ENCODE results near the gene ZC3H8.
A peak's percentile ranks its signal among the peaks of the same experiment; 100 is the strongest.
"Not testable (repeated sequence)": the region's sequence is repeated elsewhere in the genome, so short reads cannot be mapped to it uniquely, and the experiment has no call there.

Gene ZC3H8

DNA sequence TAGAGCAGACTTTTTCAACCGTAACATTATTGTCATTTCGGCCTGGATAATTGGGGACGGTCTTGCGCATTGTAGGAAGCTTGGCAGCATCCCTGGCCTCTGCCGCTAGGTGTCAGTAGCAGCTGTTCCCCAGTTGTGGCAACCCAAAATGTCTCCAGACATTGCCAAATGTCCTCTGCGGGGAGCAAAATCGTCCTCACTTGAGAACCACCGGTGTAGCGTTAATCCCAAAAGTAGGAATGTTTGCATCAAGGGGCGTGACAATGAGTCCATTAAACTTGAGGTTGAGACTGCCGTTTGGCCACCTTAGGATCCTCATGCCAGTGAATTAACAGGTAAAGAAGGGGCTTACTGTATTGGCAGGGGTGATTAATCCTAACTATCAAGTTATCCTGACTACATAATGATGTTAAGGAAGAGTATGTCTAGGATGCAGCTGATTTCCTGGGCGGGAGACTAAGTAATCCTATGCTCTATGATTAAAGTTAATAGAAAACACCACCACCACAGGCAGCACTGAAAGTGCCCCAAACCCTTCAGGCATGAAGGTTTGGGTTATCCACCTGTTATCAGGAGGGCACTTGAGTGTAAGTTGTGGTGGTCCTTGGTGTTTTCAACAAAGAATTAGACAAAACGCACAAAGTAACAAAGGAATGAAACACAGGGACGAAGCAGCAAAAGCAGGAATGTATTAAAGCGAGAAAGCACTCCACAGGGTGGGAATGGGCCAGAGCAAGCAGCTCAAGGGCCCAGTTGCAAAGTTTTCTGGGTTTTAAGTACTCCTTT is 4.9 kb upstream of the ZC3H8 start:
- peak; percentile 76 for DNase-seq (ENCODE audit: low read depth)

DNA sequence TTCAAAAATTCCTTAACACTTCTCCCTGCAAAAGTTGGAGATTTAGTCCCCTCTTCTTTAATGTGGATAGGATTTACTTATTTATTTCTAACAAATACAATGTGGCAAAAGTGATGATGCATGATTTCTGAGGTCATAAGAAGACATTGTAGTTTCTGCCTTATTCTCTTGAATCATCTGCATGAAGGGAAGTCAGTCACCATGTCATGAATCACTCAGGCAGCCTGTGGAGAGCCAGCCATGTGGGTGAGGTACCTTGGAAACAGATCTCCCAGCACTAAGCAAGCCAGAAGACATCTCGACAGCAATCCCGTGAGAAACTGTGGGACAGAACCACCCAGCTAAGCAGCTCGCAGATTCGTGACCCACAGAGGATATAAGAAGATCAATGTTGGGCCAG is 2.7 kb upstream of the ZC3H8 start:
- no peak for DNase-seq (ENCODE audit: low read depth)

DNA sequence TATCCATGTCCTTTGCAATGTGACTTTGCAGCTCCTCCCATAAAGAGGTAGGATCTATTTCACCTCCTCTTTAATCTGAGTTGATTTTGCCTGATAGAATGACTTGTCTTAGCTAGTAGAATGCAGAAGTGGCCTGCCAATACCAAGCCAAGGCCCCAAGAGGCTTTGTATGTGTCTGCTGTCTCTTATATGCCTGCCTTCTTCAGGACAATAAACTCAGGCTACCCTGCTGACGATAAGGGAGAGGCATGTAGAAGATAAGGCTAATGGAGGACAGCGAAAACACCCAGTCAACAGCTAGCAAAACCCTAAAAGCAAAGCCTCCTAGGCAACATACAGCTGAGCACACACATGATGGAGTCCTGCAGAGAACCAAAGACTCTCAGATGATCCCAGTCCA is 1.8 kb upstream of the ZC3H8 start:
- DNase-seq (ENCODE audit: low read depth), result no peak

DNA sequence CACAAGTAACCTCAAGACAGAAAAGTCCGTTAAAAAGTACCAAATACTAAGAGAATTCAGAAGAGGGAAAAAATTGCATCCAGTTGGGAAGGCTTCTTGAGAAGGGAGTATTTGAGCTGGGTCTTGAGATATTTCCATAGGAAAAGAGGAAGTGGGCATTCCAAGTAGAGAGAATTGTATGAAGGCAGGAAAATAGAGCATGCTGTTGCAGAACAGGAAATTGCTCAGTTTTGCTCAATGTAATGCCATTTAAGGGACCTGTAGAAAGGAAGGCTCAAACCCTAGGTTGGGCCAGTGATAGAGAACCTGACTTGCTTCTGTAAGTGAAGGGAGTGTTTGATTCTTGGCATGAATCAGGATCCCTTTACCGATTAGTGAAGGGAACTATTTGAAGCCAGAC is 1.0 kb upstream of the ZC3H8 start:
- DNase-seq (ENCODE audit: low read depth), result no peak

GRCh38 chr2:112253261-112253815 is 1.5 kb downstream of the ZC3H8 start:
- DNase-seq (ENCODE audit: low read depth), result no peak

DNA sequence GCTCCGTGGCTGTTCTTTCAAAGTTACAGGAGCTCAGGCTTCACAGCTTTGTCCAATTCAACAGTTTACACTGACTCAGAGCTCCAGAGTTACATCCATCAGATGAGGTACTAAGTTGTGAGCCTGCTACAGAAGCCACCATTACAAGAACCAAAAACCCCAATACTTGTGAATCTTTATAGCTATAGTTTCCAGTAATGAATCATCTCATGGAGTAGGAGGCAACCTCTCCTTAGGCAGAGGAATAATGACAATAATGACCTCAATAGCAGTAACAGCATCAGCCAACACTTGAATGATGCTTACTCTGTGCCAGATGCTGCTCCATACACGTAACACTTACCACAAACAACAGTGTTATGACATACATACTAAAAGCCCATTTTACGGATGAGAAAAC is 3.6 kb downstream of the ZC3H8 start:
- no peak for DNase-seq (ENCODE audit: low read depth)

GRCh38 chr2:112244854-112245253 is 10.0 kb downstream of the ZC3H8 start:
- no peak for DNase-seq (ENCODE audit: low read depth)

GRCh38 chr2:112243233-112243632 is 11.6 kb downstream of the ZC3H8 start:
- DNase-seq (ENCODE audit: low read depth), result no peak

- DNase-seq (ENCODE audit: low read depth), result no peak
Observed at GRCh38 chr2:112242384-112242783, 12.5 kb downstream of the ZC3H8 start.

DNA sequence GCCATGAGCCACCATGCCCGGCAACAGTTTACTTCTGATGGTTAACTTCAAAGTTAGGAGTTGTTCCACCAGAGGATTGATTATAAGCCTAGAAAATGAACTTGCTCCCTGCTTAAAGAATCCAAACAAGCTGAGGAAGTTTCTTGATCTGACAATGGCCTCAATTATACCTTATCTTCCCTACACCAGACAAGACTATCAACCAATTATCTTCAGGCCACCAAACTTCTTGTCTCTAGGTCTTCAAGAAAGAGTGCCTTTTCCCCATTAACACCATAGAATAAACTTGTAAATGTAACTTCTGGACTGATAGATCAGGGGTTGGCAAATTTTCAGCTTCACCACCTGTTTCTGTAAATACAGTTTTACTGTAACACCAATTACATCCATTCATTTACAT is 15.0 kb downstream of the ZC3H8 start:
- no peak for DNase-seq (ENCODE audit: low read depth)

DNA sequence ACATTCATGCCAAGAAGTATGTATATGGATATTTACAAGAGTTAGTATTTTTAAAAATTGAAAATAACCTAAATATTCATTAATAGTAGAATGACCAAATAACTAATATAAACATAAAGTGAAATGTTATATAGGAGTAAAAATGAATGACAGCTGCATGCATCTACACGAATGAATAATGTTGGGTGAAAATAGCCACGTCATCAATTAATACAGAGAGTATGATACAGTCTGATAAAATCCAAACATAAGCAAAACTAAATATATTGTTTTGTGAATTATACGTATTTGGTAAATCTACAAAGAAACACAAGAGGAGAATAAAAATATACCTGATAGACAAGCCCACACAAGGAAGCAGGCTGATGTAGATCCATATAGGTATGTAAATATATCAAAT is 24.5 kb downstream of the ZC3H8 start:
- no peak for DNase-seq (ENCODE audit: low read depth)

DNA sequence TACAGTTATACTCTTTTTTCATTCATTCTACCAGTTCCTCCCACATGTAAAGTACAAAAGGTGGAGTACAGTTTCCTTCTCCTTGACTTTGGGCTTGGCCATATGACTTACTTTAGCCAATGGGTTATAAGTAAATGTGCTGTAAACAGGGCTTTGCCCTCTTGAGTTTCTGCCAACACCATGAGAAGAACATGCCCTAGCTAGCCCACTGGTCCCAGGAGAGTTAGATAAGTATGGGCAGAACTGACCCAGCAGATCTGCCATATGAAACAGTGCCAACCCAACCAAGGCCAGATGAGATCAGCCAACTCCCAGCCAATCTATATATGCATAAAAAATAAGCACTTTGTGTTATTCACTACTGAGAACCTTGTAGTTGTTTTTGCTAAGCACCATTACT is 25.5 kb downstream of the ZC3H8 start:
- DNase-seq (ENCODE audit: low read depth), result no peak

DNA sequence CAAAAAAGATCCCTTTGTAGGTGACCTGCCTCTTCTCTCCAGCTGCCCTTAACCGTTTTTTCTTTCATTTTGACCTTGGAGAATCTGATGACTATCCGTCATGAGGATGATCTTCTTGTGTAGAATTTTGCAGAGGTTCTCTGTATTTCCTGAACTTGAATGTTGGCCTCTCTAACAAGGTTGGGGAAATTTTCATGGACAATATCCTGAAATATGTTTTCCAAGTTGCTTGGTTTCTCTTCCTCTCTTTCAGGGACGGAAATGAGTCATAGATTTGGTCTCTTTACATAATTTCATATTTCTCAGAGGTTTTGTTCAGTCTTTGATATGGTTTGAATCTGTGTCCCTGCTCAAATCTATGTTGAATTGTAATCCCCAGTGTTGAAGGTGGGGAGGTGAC is 34.0 kb downstream of the ZC3H8 start:
- no peak for DNase-seq (ENCODE audit: low read depth)

DNA sequence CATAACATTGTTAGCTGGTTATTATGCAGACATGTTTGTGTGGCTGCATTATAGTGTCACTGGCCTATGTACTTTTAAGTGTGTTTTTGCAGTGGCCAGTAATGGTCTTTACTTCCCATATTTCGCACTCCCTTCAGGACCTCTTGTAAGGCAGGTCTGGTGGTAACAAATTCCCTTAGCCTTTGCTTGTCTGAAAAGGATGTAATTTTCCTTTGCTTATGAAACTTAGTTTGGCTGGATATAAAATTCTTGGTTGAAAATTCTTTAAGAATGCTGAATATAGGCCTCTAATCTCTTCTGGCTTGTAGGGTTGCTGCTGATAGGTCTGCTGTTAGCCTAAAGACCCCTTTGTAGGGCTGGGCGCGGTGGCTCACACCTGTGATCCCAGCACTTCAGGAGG is 34.7 kb downstream of the ZC3H8 start:
- DNase-seq (ENCODE audit: low read depth), result no peak

DNA sequence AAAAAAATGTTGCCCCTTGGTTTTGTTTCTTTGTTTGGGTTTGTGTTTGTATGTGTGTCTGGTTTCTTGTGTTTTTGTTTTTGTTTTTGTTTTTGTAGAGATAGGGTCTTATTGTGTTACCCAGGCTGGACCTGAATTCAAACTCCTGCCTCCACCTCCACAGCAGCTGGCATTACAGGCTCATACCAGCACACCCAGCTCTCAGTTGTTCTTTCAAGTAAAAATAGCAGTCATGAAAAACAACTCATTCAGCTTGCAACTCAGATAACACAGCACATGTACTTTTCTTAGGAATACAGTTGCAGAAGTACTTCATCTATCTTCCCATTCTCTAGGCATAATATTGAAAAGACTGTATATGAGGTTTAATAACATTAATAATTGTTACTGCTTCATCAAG is 37.0 kb downstream of the ZC3H8 start:
- no peak for DNase-seq (ENCODE audit: low read depth)

DNA sequence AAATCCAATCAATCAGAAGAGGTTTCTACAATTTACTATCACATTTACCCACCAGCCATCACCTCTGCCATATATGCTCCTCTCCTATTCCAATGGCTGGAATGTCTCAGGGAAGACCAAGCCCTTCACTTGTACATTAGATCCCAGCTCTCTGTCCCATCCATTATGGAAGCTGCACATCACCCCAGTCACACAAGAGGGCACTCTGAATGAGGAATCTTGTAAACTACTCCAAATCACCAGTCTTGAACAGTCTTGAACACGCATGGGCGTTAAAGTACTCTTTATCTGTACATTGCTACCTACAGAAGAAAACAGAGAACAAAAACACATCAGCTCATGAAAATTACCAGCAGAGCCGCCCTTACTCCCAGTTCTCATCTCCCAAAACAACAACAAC is 38.7 kb downstream of the ZC3H8 start:
- no peak for DNase-seq (ENCODE audit: low read depth)

GRCh38 chr2:112207905-112208304 is 46.9 kb downstream of the ZC3H8 start:
- DNase-seq (ENCODE audit: low read depth), result not testable (repeated sequence)

GRCh38 chr2:112204411-112204810 is 50.4 kb downstream of the ZC3H8 start:
- DNase-seq (ENCODE audit: low read depth), result no peak

- no peak for DNase-seq (ENCODE audit: low read depth)
Observed at GRCh38 chr2:112201696-112202430, 53.0 kb downstream of the ZC3H8 start.

GRCh38 chr2:112199188-112199587 is 55.7 kb downstream of the ZC3H8 start:
- no peak for DNase-seq (ENCODE audit: low read depth)

DNA sequence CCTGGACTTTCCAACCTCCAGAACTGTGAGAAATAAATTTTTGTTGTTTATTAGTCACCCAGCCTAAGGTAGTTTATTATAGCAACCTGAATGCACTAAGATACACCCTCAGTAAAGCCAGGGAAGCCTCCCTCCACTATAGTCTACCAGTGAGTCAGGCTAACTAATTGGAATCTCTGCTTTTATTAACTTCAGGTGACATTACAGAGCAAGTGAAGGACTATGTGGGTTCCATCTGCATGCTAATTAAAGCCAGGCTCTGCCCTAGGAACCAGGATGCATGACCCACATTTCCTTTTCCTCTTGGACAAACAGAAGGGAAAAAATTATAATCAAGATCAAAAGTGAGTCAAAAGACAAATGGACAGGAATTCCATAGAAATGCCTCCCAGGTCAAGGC is 56.1 kb downstream of the ZC3H8 start:
- DNase-seq (ENCODE audit: low read depth), result no peak

DNA sequence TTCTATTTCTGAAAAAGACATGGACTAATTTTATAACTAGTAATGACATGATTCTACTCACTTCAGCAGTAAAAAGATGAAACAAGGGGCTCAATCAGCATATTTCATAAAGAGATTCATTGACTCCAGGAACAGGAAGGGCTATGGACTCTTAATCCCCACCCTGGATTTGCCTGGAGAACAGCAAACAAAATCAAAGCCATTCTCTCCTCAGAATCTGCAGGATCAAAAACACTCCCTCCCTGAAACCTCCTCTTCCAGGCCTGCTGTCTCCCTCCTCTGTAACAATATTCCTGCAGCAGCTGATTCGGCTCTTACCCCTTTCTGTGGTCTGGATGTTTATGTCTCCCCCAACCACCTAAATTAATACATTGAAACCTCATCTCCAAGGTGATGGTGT is 57.0 kb downstream of the ZC3H8 start:
- DNase-seq (ENCODE audit: low read depth), result no peak

DNA sequence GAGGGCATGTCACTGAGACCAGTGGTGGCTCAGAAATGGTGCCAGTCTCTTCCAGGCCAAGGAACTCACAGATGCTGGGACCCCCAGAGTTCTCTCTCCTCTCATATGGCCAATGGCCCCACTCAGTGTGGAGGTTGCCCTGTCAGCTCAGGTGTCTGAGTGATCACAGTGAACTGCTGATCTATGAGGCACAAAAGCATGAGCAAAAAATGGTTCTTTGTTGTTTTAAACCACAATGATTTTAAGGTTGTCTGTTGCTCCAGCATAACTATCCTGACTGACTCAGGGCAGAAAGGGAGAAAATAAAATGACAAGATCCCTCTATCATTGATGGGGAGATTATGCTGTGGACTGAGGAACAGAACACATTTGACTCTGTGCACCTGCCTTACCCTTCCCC is 58.9 kb downstream of the ZC3H8 start:
- DNase-seq (ENCODE audit: low read depth), result no peak

All from activated T-cell treated with anti-CD3 and anti-CD28 coated beads for 1 hour (primary cell).